Esophagus mucosa (tissue), 1 donor: ENCODE measurements around the gene CLEC7A. TPM values are rescaled to one million over a fixed set of nuclear protein-coding genes. Genes with fewer than 3 reads are reported as not detected.

ENCODE experiments used
- ATAC-seq: fragments of 200-7000 bp; cut with Tn5 transposase; one replicate; pipeline ENCODE4 v1.9.1; 2020
- total RNA-seq: library from RNA; stranded (reverse); gene quantifications from one replicate; pipeline ENCODE4 v1.2.4, GENCODE V29; 2023
- donor health status: DM: yes; HTN: yes; CAD: no.

Gene CLEC7A
- total RNA-seq, result 22.3 TPM

DNA sequence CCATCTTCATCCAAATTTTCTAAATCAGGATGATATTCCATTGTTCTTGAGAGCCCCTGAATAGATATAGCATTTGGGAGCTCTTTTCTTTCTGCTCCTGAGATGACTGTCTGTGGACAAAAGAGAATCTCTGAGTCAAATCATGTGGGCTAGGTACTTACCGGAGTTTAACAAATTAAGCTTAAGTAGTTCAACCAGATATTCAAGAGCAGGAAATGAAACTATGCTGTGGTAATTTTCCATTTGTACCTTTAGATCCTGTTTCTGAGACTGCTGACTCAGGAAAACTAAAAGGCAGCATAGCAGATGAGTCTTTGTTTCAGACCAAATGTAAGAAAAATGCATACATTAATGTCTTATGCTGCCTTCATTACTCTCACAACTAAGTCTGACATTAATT, at the start of gene CLEC7A:
TSS of gene CLEC7A (minus strand) at position 158 of the 400 bp plus-strand sequence. CDS start at position 41, 117 bp downstream.
- ATAC-seq, result peak; percentile 85

DNA sequence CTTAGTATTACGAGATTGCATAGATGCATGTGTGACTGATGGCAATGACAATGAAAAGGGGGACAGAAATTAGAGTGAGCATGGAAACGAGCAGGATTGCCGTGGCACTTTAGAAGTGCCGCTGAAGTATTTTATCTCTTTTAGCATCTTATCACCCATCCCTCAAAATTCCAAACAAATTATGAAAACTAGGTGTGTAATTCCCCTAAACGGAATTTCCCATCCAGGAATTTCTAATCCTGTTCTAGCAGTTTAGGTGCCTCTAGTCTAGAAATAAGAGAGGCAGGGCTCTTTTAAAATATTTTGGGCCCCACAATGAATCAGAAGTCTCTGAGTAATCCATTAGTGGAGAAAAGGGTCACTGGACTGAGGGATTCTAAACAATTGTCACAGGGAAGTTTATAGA, 49.8 kb upstream of the CLEC7A start:
- ATAC-seq, result no peak

DNA sequence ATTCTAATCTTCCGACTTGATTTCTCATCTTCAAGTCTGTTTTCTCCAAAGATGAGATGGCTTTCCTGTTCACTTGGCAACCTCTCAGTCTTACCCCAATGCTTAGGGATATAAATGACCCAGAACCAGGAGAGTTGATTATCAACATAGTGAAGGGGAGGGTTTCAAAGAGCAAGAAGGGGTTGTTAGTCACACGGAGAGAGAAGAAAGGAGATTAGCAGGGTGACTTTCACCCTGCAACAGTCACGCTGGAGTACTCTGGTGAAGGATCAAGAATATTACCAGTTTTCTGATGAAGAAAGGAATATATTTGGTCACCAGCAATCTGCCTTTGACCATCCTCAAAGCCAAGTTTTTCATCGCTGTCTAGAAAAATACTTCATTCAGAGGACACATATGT, 48.8 kb upstream of the CLEC7A start, which contains the start of gene TMEM52B:
TSS of gene TMEM52B (plus strand) at position 212 of the 400 bp plus-strand sequence. CDS start 543 bp downstream, outside the sequence.
- no peak for ATAC-seq

DNA sequence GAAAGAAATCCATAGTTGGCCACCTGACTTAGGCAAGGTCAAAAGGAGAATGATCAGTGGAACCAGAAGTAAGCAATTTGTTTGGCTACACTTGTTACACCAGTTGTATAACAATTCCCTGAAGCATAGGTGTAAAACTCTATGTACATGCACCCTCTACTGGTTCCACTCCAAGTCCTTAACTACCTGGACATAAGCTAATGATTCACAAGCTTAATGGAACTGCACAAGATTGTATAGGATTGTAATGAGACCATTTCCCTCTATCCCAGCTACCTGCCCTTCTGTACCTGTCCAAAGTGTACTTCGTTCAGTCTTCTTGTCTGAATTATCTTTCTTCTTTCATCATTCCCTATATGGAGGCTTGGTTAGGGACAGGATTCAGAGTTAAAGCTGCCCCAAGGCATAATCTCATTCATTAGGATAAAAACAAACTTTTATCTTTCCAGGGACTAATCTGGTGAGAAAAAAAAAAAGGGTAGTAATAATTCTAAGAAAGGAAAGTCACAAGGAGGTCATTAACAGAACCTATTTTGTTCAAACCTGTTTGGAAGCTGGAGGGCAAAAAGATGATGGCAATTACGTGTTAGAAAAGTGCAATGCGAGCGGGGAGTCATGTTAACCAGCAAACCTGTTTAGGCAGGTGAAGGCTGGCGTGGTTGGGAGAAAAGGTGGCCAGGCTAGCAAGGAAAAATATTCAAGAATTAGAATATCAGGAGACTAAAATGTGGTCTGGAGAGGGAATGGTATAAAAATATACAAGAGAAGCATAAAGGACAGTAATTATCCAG, 46.0 kb upstream of the CLEC7A start:
- peak; percentile 98 for ATAC-seq

DNA sequence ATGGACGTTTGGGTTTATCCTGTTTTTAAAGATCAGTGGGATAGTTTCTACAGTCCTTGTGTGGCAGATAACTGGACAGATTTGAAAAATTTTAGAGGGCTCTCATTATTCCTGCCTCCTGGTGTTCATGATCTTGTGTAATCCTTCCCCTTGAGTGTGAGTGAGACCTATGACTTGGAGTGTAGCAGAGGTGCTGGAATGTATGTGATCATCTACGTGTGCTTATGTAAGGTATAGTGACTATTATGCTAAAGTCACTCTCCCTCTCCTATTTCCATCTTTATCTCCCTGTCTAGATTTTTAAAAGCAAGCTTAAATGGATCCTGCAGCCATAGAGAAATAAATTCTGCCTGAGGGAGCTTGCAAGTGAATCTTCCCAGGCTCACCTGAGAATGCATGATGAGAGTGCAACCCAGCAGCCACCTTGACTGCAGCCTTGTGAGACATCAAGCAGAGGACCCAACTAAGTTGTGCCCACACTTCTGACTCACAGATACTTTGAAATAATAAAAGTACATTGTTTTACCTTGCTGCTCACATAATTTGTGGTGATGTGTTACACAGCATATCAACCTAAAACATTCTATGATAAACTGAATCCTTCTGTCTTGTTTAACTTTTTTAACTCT, 45.1 kb upstream of the CLEC7A start:
- no peak for ATAC-seq

DNA sequence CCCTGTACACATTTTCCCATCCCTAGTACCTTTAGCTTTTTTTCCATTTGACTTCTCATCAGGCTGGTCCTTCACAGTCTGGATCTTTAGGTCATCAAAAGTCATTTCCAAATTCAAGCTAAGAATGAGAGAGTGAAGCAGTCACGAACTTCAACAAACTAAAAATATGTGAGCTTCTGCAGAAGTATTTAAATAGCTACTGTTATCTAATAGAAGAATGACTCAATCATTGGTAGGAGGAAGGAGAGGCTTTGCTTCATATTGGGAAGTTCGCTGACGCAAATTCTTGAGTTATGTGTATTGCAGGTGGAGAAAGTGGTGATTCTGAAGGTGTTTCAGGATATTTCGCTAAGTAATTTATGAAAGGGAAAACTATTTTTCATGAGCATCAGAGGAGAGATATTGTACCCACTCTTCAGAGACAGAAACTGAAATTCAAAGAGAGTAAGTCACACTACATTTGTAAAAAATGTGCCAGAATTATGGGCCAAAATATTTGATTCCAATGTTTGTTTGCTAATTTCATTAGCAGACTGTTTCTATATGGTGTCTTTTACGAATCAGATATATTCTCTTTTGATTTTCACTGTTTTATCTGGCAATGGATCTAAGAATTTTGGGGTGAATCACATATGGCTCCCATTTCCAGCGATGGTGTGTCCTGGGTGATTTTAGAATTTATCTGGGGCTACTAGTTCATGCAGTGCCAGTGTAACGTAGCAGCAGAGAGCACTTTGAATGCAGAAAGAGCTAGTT, 42.2 kb upstream of the CLEC7A start, which contains the start of gene OLR1:
TSS of gene OLR1 (minus strand) at position 160 of the 756 bp plus-strand sequence. CDS start at position 105, 55 bp downstream.
- no peak for ATAC-seq

DNA sequence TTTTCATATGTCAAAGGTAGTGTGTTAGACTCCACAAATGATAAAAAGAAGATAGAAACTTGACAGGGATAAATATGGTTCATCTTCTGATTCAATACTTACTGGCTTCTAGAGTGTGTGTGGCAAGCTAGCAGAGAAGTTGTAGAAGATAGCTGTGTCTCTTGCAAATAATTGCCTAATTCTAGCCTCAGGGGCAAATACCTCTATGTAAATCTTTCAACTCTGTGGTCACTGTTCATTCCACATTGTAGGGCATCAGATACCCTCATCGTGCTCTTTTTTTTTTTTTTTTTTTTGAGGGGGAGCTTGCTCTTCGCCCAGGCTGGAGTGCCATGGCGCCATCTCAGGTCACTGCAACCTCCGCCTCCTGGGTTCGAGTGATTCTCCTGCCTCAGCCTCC, 40.2 kb upstream of the CLEC7A start:
- ATAC-seq, result no peak

- no peak for ATAC-seq
Measured at GRCh38 chr12:10169104-10169503, 39.1 kb upstream of the CLEC7A start.

DNA sequence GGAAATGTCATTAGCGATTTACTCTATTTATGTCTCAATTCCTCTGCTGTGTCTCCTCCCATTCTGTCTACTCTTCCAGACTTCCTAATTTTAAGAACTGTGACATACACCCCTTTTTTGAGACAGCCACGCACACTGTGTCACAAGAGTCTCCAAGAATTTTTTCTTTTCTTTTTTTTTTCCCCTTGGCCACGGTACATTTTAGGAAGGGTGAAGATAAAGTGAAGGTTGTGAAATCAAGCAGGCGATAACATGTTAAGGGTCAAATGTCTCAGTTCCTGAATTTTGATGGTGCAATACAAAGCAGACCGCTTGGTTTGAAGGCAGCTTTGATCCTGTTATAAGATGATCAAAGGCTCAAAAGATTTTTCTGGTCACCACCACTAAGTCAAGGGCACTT, 37.6 kb upstream of the CLEC7A start:
- no peak for ATAC-seq

GRCh38 chr12:10165421-10165820, 35.4 kb upstream of the CLEC7A start:
- no peak for ATAC-seq

- ATAC-seq, result no peak
Measured at GRCh38 chr12:10163084-10163483, 33.1 kb upstream of the CLEC7A start.

DNA sequence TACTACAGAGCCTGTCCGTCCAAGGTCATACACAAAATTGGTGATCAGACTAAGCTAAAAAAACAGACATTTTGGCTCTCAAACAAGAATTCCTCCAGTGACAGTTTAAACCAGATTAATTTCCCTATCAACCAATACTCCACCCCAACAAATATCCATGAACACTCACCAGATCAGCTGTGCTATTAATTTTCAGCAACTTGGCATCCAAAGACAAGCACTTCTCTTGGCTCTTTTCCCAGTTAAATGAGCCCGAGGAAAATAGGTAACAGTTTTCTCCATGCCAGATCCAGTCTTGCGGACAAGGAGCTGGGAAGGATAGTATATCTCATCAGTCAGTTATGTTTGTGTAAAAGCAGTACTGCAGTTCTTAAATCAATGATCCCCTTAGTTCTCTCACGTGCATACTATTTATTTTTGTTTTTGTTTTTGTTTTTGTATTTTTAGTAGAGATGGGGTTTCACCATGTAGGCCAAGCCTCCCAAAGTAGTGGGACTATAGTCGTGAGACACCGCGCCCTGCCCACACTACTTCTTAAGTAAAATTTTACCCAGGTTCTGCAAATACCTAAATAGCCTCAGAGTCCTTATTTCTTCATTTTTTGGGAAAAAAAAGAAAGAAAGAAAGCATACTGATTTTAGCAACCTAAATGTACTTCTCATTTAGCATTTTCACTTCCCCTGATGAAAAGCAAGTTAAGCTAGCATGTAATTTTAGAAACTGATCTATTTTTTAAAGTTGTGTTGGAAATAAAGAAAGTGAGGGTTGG, 30.8 kb upstream of the CLEC7A start:
- ATAC-seq, result no peak

GRCh38 chr12:10159280-10159679, 29.3 kb upstream of the CLEC7A start:
- ATAC-seq, result no peak

- ATAC-seq, result no peak
Measured at GRCh38 chr12:10158406-10158805, 28.4 kb upstream of the CLEC7A start.

- ATAC-seq, result no peak
Measured at GRCh38 chr12:10155966-10156365, 26.0 kb upstream of the CLEC7A start.

GRCh38 chr12:10154145-10154496, 24.1 kb upstream of the CLEC7A start:
- peak; percentile 31 for ATAC-seq

- peak; percentile 89 for ATAC-seq
Measured at GRCh38 chr12:10153271-10154144, 23.5 kb upstream of the CLEC7A start.

- no peak for ATAC-seq
Measured at GRCh38 chr12:10151621-10152020, 21.6 kb upstream of the CLEC7A start.

DNA sequence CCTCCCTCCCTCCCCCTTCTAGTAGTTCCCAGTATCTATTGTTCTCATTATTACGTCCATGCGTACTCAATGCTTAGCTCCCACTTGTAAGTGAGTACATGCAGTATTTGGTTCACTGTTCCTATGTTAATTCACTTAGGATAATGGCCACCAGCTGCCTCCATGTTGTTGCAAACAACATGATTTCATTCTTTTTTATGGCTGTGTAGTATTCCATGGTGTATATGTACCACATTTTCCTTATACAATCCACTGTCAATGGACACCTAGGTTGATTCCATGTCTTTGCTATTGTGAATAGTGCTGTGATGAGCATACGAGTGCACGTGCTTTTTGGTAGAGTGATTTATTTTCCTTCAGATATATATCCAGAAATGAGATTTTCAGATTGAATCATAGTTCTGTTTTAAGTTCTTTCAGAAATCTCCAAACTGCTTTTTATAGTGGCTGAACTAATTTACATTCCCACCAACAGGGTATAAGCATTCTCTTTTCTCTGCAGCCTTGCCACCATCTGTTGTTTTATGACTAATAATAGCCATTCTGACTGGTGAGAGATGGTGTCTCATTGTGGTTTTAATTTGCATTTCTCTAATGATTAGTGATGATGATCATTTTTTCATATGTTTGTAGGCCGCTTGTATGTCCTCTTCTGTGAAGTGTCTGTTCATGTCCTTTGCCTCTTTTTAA, 17.9 kb upstream of the CLEC7A start:
- no peak for ATAC-seq

DNA sequence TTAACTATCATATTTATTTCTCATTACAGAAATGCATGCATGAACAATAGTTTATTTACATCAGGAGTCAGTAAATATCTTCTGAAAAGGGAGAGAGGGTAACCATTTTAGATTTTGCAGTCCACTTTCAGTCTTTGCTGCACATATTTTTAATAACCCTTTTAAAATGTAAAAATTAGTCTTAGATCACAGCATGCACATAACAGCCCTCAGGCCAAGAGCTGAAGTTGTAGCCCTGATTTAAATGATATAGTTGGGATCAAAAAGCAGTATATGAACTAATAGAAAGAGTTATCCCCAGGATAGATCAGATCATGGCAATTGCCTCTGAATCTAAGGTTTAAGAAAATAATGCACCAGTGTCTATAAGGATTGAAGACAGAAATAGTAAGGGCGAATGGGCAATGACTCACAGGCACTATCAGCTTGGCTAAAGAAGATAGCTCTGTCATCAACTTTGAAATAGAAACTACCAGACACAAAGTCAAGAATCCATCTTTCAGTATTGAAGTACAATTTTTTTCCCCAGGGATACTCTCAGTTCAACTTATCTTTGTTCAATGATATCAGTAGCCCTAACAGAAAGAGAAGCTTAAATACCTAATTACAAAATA, 13.1 kb upstream of the CLEC7A start:
- ATAC-seq, result no peak
